Vagina (tissue), 2 donors: ENCODE data around the gene CBLB. TPM values are rescaled to one million over a fixed set of nuclear protein-coding genes. Genes with fewer than 3 reads are reported as not detected.

ENCODE experiments used
- DNase-seq, 2 donors: peaks; one replicate each; pipeline ENCODE4 v3.0.0-alpha.2; 2017; ENCODE audit errors: extremely low spot score in 2 of 2
- H3K27ac ChIP-seq: fragments of 200-600 bp; sonication (generic); one replicate; pipeline ENCODE4 v1.5.1; 2019
- H3K27me3 ChIP-seq: fragments of 200-600 bp; sonication (generic); one replicate; pipeline ENCODE4 v1.5.1; 2019
- H3K36me3 ChIP-seq, 2 donors: fragments of 200-600 bp; sonication (generic); one replicate each; pipeline ENCODE4 v1.5.1; 2017 to 2019
- H3K4me1 ChIP-seq: fragments of 200-600 bp; sonication (generic); one replicate; pipeline ENCODE4 v1.5.1; 2019
- H3K4me3 ChIP-seq, 2 donors: fragments of 200-600 bp; sonication (generic); 1 replicate in 1 of 2; 2 replicates in 1 of 2; pipeline ENCODE4 v1.5.1; 2016 to 2019
- H3K9me3 ChIP-seq: fragments of 200-600 bp; sonication (generic); one replicate; pipeline ENCODE4 v1.5.1; 2019
- CTCF ChIP-seq, 3 experiments: fragments of 450-650 bp in 2 of 3; fragments of 200-600 bp in 1 of 3; sonication (generic) in 1 of 3; IDR thresholded peaks; one replicate each; pipeline ENCODE4 v1.5.1; 2017 to 2019; ENCODE audit warnings: antibody characterized with exemption in 3 of 3, mild to moderate bottlenecking in 2 of 3, moderate library complexity in 2 of 3
- POLR2A ChIP-seq, 2 donors: fragments of 450-650 bp; IDR thresholded peaks; one replicate each; pipeline ENCODE4 v1.6.1; 2017; ENCODE audit warnings: antibody characterized with exemption in 2 of 2, mild to moderate bottlenecking in 2 of 2, moderate library complexity in 2 of 2
- POLR2AphosphoS5 ChIP-seq, 2 donors: sonication (generic); formaldehyde crosslinking; IDR thresholded peaks; one replicate each; pipeline ENCODE4 v1.9.0; 2017; ENCODE audit warnings: antibody characterized with exemption in 2 of 2, mild to moderate bottlenecking in 2 of 2, low read depth in 1 of 2; ENCODE audit not compliant: insufficient read depth in 1 of 2
- intact Hi-C: fragments of 100-400 bp; cut with DNase I; formaldehyde crosslinking; loops from one replicate; pipeline ENCODE4 v1.15.1; 2023
- total RNA-seq: library from RNA; depleted of rRNA; stranded (reverse); fragments of >200 nt; gene quantifications from one replicate; pipeline ENCODE4 v1.2.3, GENCODE V29; 2016

CBLB gene
- total RNA-seq, 1 donor from 2014 or later = 58.4 TPM

GRCh38 chr3:105856605-105857004, 12.2 kb downstream of the CBLB start:
- Histone ChIP-seq H3K4me1 (peaks cover 41% of the 10 kb centered on the region), H3K4me3 (no peak overlapping the region), H3K27ac (no peak overlapping the region), H3K9me3 (no peaks in the 10 kb centered on the region), H3K27me3 (no peaks in the 10 kb centered on the region), H3K36me3 (peaks cover 0 to 19% of the 10 kb centered on the region in 2 donors)
- intact Hi-C loops = no loop called here
- DNase-seq = no peak
- no peak for TF ChIP-seq POLR2AphosphoS5 (IDR thresholded peaks at IDR 0.05; ENCODE audit: insufficient read depth in 1 of 2, low read depth in 1 of 2)
- no peak for TF ChIP-seq POLR2A (IDR thresholded peaks at IDR 0.05)

DNA sequence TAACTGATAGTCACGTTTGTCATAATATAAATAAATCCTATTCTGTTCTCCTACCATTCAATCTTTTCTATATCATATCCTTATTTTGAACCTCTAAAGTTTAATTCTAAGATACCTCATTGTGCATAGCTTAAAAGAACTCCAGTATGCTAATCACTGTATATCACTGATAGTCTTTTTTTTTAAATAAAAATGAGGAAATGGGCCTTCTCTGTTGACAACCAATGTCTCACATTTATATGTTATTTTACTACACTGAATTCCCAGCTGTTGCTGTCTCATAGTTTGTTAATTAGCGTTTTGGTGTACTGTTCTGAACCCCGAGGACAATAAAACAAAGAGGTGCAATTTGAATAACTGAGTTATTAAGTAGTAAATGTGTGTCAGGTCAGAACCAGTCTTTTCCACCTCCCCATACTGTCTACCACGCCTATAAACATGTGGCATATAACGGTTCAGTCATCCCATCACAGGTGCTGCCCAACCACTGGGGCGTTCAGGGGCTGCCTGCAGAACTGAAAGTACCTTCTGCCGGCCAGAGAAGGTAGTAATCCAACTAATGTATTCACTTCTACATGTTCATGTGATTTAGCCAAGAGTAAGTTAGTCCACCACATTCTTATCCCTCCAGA, 14.9 kb downstream of the CBLB start:
- H3K4me1 ChIP-seq = peaks cover 27% of the 10 kb centered on the region
- H3K36me3 ChIP-seq = peaks cover 0 to 12% of the 10 kb centered on the region in 2 donors
- no peaks in the 10 kb centered on the region for H3K9me3 ChIP-seq
- DNase-seq = no peak
- TF ChIP-seq POLR2A (IDR thresholded peaks at IDR 0.05) = no peak
- TF ChIP-seq CTCF (IDR thresholded peaks at IDR 0.05) = no peak
- no peak for TF ChIP-seq POLR2AphosphoS5 (IDR thresholded peaks at IDR 0.05; ENCODE audit: insufficient read depth in 1 of 2, low read depth in 1 of 2)
- no peak overlapping the region for H3K27ac ChIP-seq
- H3K4me3 ChIP-seq = no peak overlapping the region
- intact Hi-C loops = no loop called here
- H3K27me3 ChIP-seq = no peaks in the 10 kb centered on the region

- Histone ChIP-seq H3K4me3 (no peak overlapping the region), H3K27me3 (no peaks in the 10 kb centered on the region), H3K9me3 (no peaks in the 10 kb centered on the region), H3K27ac (no peak overlapping the region), H3K4me1 (peaks cover 22% of the 10 kb centered on the region), H3K36me3 (peaks cover 0 to 12% of the 10 kb centered on the region in 2 donors)
- DNase-seq = no peak
- TF ChIP-seq POLR2A (IDR thresholded peaks at IDR 0.05) (no peak), CTCF (IDR thresholded peaks at IDR 0.05) (no peak), POLR2AphosphoS5 (IDR thresholded peaks at IDR 0.05; ENCODE audit: insufficient read depth in 1 of 2, low read depth in 1 of 2) (no peak)
- intact Hi-C loops = no loop called here
These were observed 17.2 kb downstream of the CBLB start for GRCh38 chr3:105851582-105851981.

DNA sequence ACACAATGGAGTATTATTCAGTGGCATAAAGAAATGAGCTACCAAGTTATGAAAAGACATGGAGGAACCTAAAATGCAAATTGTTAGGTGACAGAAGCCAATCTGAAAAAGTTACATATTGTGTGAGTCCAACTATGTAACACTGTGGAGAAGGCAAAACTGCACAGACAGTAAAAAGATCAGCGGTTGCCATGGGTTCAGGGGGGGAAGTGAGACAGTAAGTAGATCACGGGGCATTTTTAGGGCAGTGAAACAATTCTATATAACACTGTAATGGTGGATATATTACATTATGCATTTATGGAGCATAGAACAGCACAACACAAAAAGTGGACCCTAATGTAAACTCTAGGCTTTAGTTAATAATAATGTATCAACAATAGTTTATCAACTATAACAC, 17.6 kb downstream of the CBLB start:
- no peak overlapping the region for H3K4me3 ChIP-seq
- H3K36me3 ChIP-seq = peaks cover 0 to 12% of the 10 kb centered on the region in 2 donors
- H3K27me3 ChIP-seq = no peaks in the 10 kb centered on the region
- TF ChIP-seq POLR2AphosphoS5 (IDR thresholded peaks at IDR 0.05; ENCODE audit: insufficient read depth in 1 of 2, low read depth in 1 of 2) = no peak
- TF ChIP-seq POLR2A (IDR thresholded peaks at IDR 0.05) = no peak
- no peak for TF ChIP-seq CTCF (IDR thresholded peaks at IDR 0.05)
- no peaks in the 10 kb centered on the region for H3K9me3 ChIP-seq
- H3K27ac ChIP-seq = no peak overlapping the region
- DNase-seq = no peak
- intact Hi-C loops = no loop called here
- peaks cover 21% of the 10 kb centered on the region for H3K4me1 ChIP-seq

DNA sequence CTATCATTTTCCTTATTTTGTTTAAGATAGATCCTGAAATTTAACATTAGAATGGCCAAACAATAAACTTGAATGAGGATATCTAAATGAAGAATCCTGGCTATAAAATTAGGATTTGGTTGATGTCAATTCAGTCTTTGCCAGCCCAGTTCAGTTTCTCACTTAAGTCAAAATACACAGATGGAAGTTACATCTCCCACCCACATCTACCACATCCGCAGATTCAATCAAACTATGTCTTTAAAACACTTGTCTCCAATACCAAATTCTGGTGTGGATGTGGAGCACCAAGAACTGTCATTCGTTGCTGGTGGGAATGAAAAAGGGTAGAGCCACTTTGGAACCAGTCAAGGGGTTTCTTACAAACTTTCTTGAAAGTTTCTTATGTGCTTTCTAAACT, 18.2 kb downstream of the CBLB start:
- DNase-seq = no peak
- Histone ChIP-seq H3K36me3 (peaks cover 0 to 12% of the 10 kb centered on the region in 2 donors), H3K27ac (no peak overlapping the region), H3K4me1 (peaks cover 26% of the 10 kb centered on the region), H3K27me3 (no peaks in the 10 kb centered on the region), H3K9me3 (no peaks in the 10 kb centered on the region), H3K4me3 (no peak overlapping the region)
- TF ChIP-seq POLR2AphosphoS5 (IDR thresholded peaks at IDR 0.05; ENCODE audit: insufficient read depth in 1 of 2, low read depth in 1 of 2) (no peak), CTCF (IDR thresholded peaks at IDR 0.05) (no peak), POLR2A (IDR thresholded peaks at IDR 0.05) (no peak)
- intact Hi-C loops = no loop called here
